Measurements from ENCODE around the gene UTRN. TPM values are rescaled to one million over a fixed set of nuclear protein-coding genes. Genes with fewer than 3 reads are reported as not detected.

The UTRN gene
- 9.2 and 10.7 TPM in 2 replicates for total RNA-seq (2014; rRNA removed; shearing (Covaris generic); ENCODE audit: low replicate concordance)

DNA sequence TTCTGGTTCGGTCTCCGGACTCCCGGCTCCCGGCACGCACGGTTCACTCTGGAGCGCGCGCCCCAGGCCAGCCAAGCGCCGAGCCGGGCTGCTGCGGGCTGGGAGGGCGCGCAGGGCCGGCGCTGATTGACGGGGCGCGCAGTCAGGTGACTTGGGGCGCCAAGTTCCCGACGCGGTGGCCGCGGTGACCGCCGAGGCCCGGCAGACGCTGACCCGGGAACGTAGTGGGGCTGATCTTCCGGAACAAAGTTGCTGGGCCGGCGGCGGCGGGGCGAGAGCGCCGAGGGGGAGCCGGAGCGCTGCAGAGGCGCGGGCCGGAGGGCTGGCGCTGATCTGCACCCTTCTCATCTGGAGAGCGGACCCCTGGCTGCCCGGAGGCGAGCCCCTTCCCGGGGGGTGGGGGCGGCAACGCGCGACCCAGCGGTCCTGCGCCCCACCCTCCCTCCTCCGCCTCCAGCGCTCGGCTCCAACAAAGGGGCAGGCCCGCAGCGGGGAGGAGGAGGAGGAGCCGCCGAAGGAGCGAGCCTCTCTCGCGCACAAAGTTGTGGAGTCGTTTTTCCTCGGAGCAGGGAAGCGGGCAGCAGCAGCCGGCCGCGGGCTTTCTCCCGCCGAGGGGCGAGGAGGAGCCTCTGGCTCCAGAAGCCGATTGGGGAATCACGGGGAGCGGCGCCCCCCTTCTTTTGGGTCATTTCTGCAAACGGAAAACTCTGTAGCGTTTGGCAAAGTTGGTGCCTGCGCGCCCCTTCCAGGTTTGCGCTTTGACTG, at the start of gene UTRN:
Gene UTRN, plus strand, starts transcription at position 553 of the 765 bp plus-strand sequence. CDS start 6,494 bp downstream, outside the sequence.
- Histone ChIP-seq H3K9me2 (replicated peaks; ENCODE audit: insufficient read depth, low read length) (no peaks in the 10 kb centered on the region), H3K9me3 (ENCODE audit: low read length) (no peaks in the 10 kb centered on the region), H3K4me2 (ENCODE audit: low read depth, low read length, poor library complexity, severe bottlenecking) (peak within 1 kb of the TSS; percentile 76), H3K4me3 (ENCODE audit: low read length) (peak within 1 kb of the TSS; percentile 62), H4K20me1 (ENCODE audit: insufficient read depth, low read depth, low read length) (no peaks in the 10 kb centered on the region), H3K27ac (ENCODE audit: low read length) (no peak within 1 kb of the TSS), H3K9ac (ENCODE audit: low read length) (peak within 1 kb of the TSS; percentile 42), H3K36me3 (ENCODE audit: insufficient read depth, low read length) (no peaks in the 10 kb centered on the region), H2AFZ (ENCODE audit: low read length) (peak within 1 kb of the TSS; percentile 81), H3K27me3 (ENCODE audit: low read length) (peaks cover 6% of the 10 kb centered on the region; the same call in 1 of the 2 replicates), H3K4me1 (ENCODE audit: low read length) (peaks cover 19% of the 10 kb centered on the region), H3K79me2 (ENCODE audit: low read length) (no peaks in the 10 kb centered on the region)
- DNase-seq: peak; percentile 49

DNA sequence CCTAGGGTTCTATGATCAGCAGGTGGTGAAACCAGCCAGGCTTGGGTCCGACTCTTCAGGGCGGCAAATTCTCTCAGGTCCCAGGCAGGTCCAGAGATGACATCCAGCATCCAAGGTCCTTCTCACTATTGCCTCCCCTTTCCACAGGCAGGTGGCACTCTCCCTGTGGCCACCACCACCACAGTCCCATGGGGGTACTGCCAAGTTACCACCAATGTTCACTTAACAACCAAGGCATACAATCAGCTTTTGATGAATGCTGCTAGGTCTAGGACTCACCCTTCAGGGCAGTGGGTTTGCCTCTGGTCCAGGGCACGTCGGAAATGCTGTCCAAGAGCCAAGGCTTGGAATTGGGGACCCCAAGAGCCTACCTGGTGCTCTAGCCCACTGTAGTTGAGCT, 40.4 kb upstream of the UTRN start:
- no peak overlapping the region for H2AFZ ChIP-seq (ENCODE audit: low read length)
- no peaks in the 10 kb centered on the region for H3K9me2 ChIP-seq (replicated peaks; ENCODE audit: insufficient read depth, low read length)
- no peaks in the 10 kb centered on the region for H4K20me1 ChIP-seq (ENCODE audit: insufficient read depth, low read depth, low read length)
- H3K4me2 ChIP-seq (ENCODE audit: low read depth, low read length, poor library complexity, severe bottlenecking): no peak overlapping the region
- no peak overlapping the region for H3K27ac ChIP-seq (ENCODE audit: low read length)
- H3K9me3 ChIP-seq (ENCODE audit: low read length): no peaks in the 10 kb centered on the region
- no peaks in the 10 kb centered on the region for H3K27me3 ChIP-seq (ENCODE audit: low read length)
- H3K36me3 ChIP-seq (ENCODE audit: insufficient read depth, low read length): no peaks in the 10 kb centered on the region
- peak; percentile 46 for DNase-seq
- no peak overlapping the region for H3K9ac ChIP-seq (ENCODE audit: low read length)
- no peaks in the 10 kb centered on the region for H3K4me1 ChIP-seq (ENCODE audit: low read length)
- no peak overlapping the region for H3K4me3 ChIP-seq (ENCODE audit: low read length)
- no peaks in the 10 kb centered on the region for H3K79me2 ChIP-seq (ENCODE audit: low read length)

DNA sequence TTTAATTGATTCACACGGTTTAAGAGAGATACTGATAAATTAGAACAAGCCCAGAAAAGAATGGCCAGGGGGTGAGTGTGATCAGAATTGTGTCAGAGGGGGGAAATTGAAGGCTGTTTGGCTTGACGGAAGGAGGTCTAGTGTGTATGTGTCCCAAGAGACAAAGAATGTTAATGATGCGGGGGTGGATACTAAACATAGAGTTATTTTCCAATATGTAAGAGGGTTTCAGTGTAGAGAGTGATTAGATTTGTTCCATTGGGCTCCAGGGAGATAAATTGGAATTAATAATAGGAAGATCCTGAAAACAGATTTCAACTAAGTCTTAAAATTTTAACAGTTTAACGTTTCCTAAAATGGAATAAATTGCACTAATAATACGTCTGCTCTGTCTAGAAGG, 38.1 kb upstream of the UTRN start:
- no peaks in the 10 kb centered on the region for H3K9me3 ChIP-seq (ENCODE audit: low read length)
- H3K79me2 ChIP-seq (ENCODE audit: low read length): no peaks in the 10 kb centered on the region
- H4K20me1 ChIP-seq (ENCODE audit: insufficient read depth, low read depth, low read length): no peaks in the 10 kb centered on the region
- no peaks in the 10 kb centered on the region for H3K9me2 ChIP-seq (replicated peaks; ENCODE audit: insufficient read depth, low read length)
- no peaks in the 10 kb centered on the region for H3K4me1 ChIP-seq (ENCODE audit: low read length)
- H3K9ac ChIP-seq (ENCODE audit: low read length): no peak overlapping the region
- H3K4me2 ChIP-seq (ENCODE audit: low read depth, low read length, poor library complexity, severe bottlenecking): no peak overlapping the region
- H3K4me3 ChIP-seq (ENCODE audit: low read length): no peak overlapping the region
- H3K27ac ChIP-seq (ENCODE audit: low read length): no peak overlapping the region
- DNase-seq: no peak
- H3K36me3 ChIP-seq (ENCODE audit: insufficient read depth, low read length): no peaks in the 10 kb centered on the region
- H2AFZ ChIP-seq (ENCODE audit: low read length): no peak overlapping the region
- H3K27me3 ChIP-seq (ENCODE audit: low read length): no peaks in the 10 kb centered on the region

- no peak overlapping the region for H3K4me3 ChIP-seq (ENCODE audit: low read length)
- no peak overlapping the region for H2AFZ ChIP-seq (ENCODE audit: low read length)
- H4K20me1 ChIP-seq (ENCODE audit: insufficient read depth, low read depth, low read length): no peaks in the 10 kb centered on the region
- DNase-seq: no peak
- no peak overlapping the region for H3K4me2 ChIP-seq (ENCODE audit: low read depth, low read length, poor library complexity, severe bottlenecking)
- no peaks in the 10 kb centered on the region for H3K36me3 ChIP-seq (ENCODE audit: insufficient read depth, low read length)
- H3K27me3 ChIP-seq (ENCODE audit: low read length): no peaks in the 10 kb centered on the region
- no peak overlapping the region for H3K9ac ChIP-seq (ENCODE audit: low read length)
- H3K79me2 ChIP-seq (ENCODE audit: low read length): no peaks in the 10 kb centered on the region
- no peaks in the 10 kb centered on the region for H3K9me3 ChIP-seq (ENCODE audit: low read length)
- no peaks in the 10 kb centered on the region for H3K9me2 ChIP-seq (replicated peaks; ENCODE audit: insufficient read depth, low read length)
- no peaks in the 10 kb centered on the region for H3K4me1 ChIP-seq (ENCODE audit: low read length)
- no peak overlapping the region for H3K27ac ChIP-seq (ENCODE audit: low read length)
Observed at GRCh38 chr6:144248003-144248402, 37.1 kb upstream of the UTRN start.

- H3K36me3 ChIP-seq (ENCODE audit: insufficient read depth, low read length): no peaks in the 10 kb centered on the region
- no peak overlapping the region for H2AFZ ChIP-seq (ENCODE audit: low read length)
- DNase-seq: no peak
- no peaks in the 10 kb centered on the region for H3K9me2 ChIP-seq (replicated peaks; ENCODE audit: insufficient read depth, low read length)
- no peak overlapping the region for H3K27ac ChIP-seq (ENCODE audit: low read length)
- H3K4me3 ChIP-seq (ENCODE audit: low read length): no peak overlapping the region
- no peaks in the 10 kb centered on the region for H3K27me3 ChIP-seq (ENCODE audit: low read length)
- H3K4me2 ChIP-seq (ENCODE audit: low read depth, low read length, poor library complexity, severe bottlenecking): no peak overlapping the region
- no peaks in the 10 kb centered on the region for H3K4me1 ChIP-seq (ENCODE audit: low read length)
- H4K20me1 ChIP-seq (ENCODE audit: insufficient read depth, low read depth, low read length): no peaks in the 10 kb centered on the region
- no peak overlapping the region for H3K9ac ChIP-seq (ENCODE audit: low read length)
- H3K9me3 ChIP-seq (ENCODE audit: low read length): no peaks in the 10 kb centered on the region
- H3K79me2 ChIP-seq (ENCODE audit: low read length): no peaks in the 10 kb centered on the region
Observed at GRCh38 chr6:144248476-144249301, 36.4 kb upstream of the UTRN start.

GRCh38 chr6:144250276-144250675, 34.9 kb upstream of the UTRN start:
- Histone ChIP-seq H3K9me3 (ENCODE audit: low read length) (no peaks in the 10 kb centered on the region), H3K79me2 (ENCODE audit: low read length) (no peaks in the 10 kb centered on the region), H3K4me2 (ENCODE audit: low read depth, low read length, poor library complexity, severe bottlenecking) (no peak overlapping the region), H3K4me1 (ENCODE audit: low read length) (no peaks in the 10 kb centered on the region), H3K27me3 (ENCODE audit: low read length) (no peaks in the 10 kb centered on the region), H3K4me3 (ENCODE audit: low read length) (no peak overlapping the region), H3K36me3 (ENCODE audit: insufficient read depth, low read length) (no peaks in the 10 kb centered on the region), H3K27ac (ENCODE audit: low read length) (no peak overlapping the region), H3K9ac (ENCODE audit: low read length) (no peak overlapping the region), H2AFZ (ENCODE audit: low read length) (no peak overlapping the region), H4K20me1 (ENCODE audit: insufficient read depth, low read depth, low read length) (no peaks in the 10 kb centered on the region), H3K9me2 (replicated peaks; ENCODE audit: insufficient read depth, low read length) (no peaks in the 10 kb centered on the region)
- no peak for DNase-seq

GRCh38 chr6:144252259-144252658, 32.9 kb upstream of the UTRN start:
- no peak for DNase-seq
- Histone ChIP-seq H3K4me2 (ENCODE audit: low read depth, low read length, poor library complexity, severe bottlenecking) (no peak overlapping the region), H2AFZ (ENCODE audit: low read length) (no peak overlapping the region), H3K9ac (ENCODE audit: low read length) (no peak overlapping the region), H3K4me3 (ENCODE audit: low read length) (no peak overlapping the region), H3K36me3 (ENCODE audit: insufficient read depth, low read length) (no peaks in the 10 kb centered on the region), H3K9me2 (replicated peaks; ENCODE audit: insufficient read depth, low read length) (no peaks in the 10 kb centered on the region), H3K27me3 (ENCODE audit: low read length) (no peaks in the 10 kb centered on the region), H3K4me1 (ENCODE audit: low read length) (no peaks in the 10 kb centered on the region), H4K20me1 (ENCODE audit: insufficient read depth, low read depth, low read length) (no peaks in the 10 kb centered on the region), H3K27ac (ENCODE audit: low read length) (no peak overlapping the region), H3K79me2 (ENCODE audit: low read length) (no peaks in the 10 kb centered on the region), H3K9me3 (ENCODE audit: low read length) (no peaks in the 10 kb centered on the region)

DNA sequence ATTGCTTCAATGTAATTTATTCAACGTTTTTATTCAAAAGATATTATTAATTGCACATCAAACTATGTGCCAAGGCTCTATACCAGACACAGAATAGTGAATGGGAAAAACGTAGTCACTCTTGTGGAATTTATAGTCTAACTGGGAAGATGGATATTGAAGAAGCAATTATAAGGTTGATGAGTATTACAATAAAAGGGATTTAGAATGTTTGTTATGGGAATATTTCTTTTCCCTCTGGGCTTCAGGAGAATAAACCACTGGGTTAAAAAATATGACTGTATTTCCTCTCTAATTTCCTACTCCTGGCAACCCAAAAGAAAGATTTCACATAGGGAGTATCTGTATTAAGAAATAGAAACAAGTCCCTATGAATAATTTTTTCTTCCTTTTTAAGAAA, 25.1 kb upstream of the UTRN start:
- H3K27me3 ChIP-seq (ENCODE audit: low read length): no peaks in the 10 kb centered on the region
- H3K79me2 ChIP-seq (ENCODE audit: low read length): no peaks in the 10 kb centered on the region
- DNase-seq: no peak
- no peak overlapping the region for H2AFZ ChIP-seq (ENCODE audit: low read length)
- H3K4me1 ChIP-seq (ENCODE audit: low read length): peaks cover 9% of the 10 kb centered on the region
- H3K4me2 ChIP-seq (ENCODE audit: low read depth, low read length, poor library complexity, severe bottlenecking): no peak overlapping the region
- no peaks in the 10 kb centered on the region for H4K20me1 ChIP-seq (ENCODE audit: insufficient read depth, low read depth, low read length)
- no peaks in the 10 kb centered on the region for H3K9me2 ChIP-seq (replicated peaks; ENCODE audit: insufficient read depth, low read length)
- H3K4me3 ChIP-seq (ENCODE audit: low read length): no peak overlapping the region
- no peaks in the 10 kb centered on the region for H3K36me3 ChIP-seq (ENCODE audit: insufficient read depth, low read length)
- H3K9me3 ChIP-seq (ENCODE audit: low read length): no peaks in the 10 kb centered on the region
- H3K9ac ChIP-seq (ENCODE audit: low read length): no peak overlapping the region
- no peak overlapping the region for H3K27ac ChIP-seq (ENCODE audit: low read length)

Measured in Karpas-422 (cell line).